SK-N-MC (cell line): Measurements from ENCODE around the gene DAZAP2.

Experiments used
- EZH2 ChIP-seq: fragments of 200-600 bp; sonication (generic); IDR thresholded peaks from one replicate; pipeline ENCODE4 v1.6.1; 2017; ENCODE audit warnings: antibody characterized with exemption
- POLR2AphosphoS5 ChIP-seq: IDR thresholded peaks from 2 replicates; pipeline ENCODE4 v1.6.1; 2012; ENCODE audit warnings: mild to moderate bottlenecking, low read depth, low read length, borderline replicate concordance

GRCh38 chr12:51200156-51200555, 38.5 kb upstream of the DAZAP2 start:
- TF ChIP-seq POLR2AphosphoS5 (no peak), EZH2 (no peak)
